ENCODE results near the gene TNIK. TPM values are rescaled to one million over a fixed set of nuclear protein-coding genes. Genes with fewer than 3 reads are reported as not detected.
A peak's percentile ranks its signal among the peaks of the same experiment; 100 is the strongest.

Gene TNIK
- total and polyA plus RNA-seq, 2 of the 13 experiments (the other 11 are each of a cell fraction or from before 2014, with no cell fraction given), result 0.15 to 0.22 TPM

- no peak for TF ChIP-seq ZC3H4 (CRISPR knock-in tag; IDR thresholded peaks at IDR 0.05; ENCODE audit: borderline replicate concordance)
- peak; percentile 93 for TF ChIP-seq THRA (CRISPR knock-in tag; IDR thresholded peaks at IDR 0.05; ENCODE audit: borderline replicate concordance)
- peak; percentile 99 for TF ChIP-seq SALL1 (CRISPR knock-in tag; IDR thresholded peaks at IDR 0.05)
- no peak for TF ChIP-seq ZNF720 (CRISPR knock-in tag; IDR thresholded peaks at IDR 0.05)
- TF ChIP-seq, protein P1, sequence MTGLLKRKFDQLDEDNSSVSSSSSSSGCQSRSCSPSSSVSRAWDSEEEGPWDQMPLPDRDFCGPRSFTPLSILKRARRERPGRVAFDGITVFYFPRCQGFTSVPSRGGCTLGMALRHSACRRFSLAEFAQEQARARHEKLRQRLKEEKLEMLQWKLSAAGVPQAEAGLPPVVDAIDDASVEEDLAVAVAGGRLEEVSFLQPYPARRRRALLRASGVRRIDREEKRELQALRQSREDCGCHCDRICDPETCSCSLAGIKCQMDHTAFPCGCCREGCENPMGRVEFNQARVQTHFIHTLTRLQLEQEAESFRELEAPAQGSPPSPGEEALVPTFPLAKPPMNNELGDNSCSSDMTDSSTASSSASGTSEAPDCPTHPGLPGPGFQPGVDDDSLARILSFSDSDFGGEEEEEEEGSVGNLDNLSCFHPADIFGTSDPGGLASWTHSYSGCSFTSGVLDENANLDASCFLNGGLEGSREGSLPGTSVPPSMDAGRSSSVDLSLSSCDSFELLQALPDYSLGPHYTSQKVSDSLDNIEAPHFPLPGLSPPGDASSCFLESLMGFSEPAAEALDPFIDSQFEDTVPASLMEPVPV (CRISPR knock-in tag; IDR thresholded peaks at IDR 0.05), result peak; percentile 65; the same call in 1 of the 2 replicates
- peak; percentile 84; the same call in 1 of the 2 replicates for TF ChIP-seq MYPOP (CRISPR knock-in tag; IDR thresholded peaks at IDR 0.05)
- TF ChIP-seq ISL2 (CRISPR knock-in tag; IDR thresholded peaks at IDR 0.05), result peak; percentile 99
- no peak for TF ChIP-seq TEAD2 (CRISPR knock-in tag; IDR thresholded peaks at IDR 0.05)
- peak; percentile 47; the same call in 1 of the 2 replicates for TF ChIP-seq ZNF691 (CRISPR knock-in tag; IDR thresholded peaks at IDR 0.05; ENCODE audit: borderline replicate concordance, low read depth)
- peak; percentile 40; the same call in 1 of the 2 replicates for TF ChIP-seq RFX5 (IDR thresholded peaks at IDR 0.05; ENCODE audit: low read depth, low read length)
- TF ChIP-seq ZNF83 (CRISPR knock-in tag; IDR thresholded peaks at IDR 0.05; ENCODE audit: borderline replicate concordance), result no peak
- TF ChIP-seq SALL2 (CRISPR knock-in tag; IDR thresholded peaks at IDR 0.05), result peak; percentile 63; the same call in 1 of the 2 replicates
- no peak; the same call in 1 of the 2 replicates for TF ChIP-seq ZNF34 (CRISPR knock-in tag; IDR thresholded peaks at IDR 0.05; ENCODE audit: borderline replicate concordance)
- TF ChIP-seq THYN1 (CRISPR knock-in tag; IDR thresholded peaks at IDR 0.05; ENCODE audit: borderline replicate concordance, low read depth), result no peak
- peak; percentile 50; the same call in 1 of the 2 replicates for TF ChIP-seq ELF1 (CRISPR knock-in tag; IDR thresholded peaks at IDR 0.05)
- TF ChIP-seq, protein P2, sequence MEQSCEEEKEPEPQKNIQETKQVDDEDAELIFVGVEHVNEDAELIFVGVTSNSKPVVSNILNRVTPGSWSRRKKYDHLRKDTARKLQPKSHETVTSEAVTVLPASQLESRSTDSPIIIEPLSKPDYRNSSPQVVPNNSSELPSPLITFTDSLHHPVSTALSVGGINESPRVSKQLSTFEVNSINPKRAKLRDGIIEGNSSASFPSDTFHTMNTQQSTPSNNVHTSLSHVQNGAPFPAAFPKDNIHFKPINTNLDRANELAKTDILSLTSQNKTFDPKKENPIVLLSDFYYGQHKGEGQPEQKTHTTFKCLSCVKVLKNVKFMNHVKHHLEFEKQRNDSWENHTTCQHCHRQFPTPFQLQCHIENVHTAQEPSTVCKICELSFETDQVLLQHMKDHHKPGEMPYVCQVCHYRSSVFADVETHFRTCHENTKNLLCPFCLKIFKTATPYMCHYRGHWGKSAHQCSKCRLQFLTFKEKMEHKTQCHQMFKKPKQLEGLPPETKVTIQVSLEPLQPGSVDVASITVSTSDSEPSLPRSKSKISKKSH (CRISPR knock-in tag; IDR thresholded peaks at IDR 0.05; ENCODE audit: borderline replicate concordance), result no peak
- TF ChIP-seq RXRA (CRISPR knock-in tag; IDR thresholded peaks at IDR 0.05), result peak; percentile 90; the same call in 1 of the 2 replicates
- TF ChIP-seq, protein P3, sequence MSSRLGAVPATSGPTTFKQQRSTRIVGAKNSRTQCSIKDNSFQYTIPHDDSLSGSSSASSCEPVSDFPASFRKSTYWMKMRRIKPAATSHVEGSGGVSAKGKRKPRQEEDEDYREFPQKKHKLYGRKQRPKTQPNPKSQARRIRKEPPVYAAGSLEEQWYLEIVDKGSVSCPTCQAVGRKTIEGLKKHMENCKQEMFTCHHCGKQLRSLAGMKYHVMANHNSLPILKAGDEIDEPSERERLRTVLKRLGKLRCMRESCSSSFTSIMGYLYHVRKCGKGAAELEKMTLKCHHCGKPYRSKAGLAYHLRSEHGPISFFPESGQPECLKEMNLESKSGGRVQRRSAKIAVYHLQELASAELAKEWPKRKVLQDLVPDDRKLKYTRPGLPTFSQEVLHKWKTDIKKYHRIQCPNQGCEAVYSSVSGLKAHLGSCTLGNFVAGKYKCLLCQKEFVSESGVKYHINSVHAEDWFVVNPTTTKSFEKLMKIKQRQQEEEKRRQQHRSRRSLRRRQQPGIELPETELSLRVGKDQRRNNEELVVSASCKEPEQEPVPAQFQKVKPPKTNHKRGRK (CRISPR knock-in tag; IDR thresholded peaks at IDR 0.05), result no peak
- TF ChIP-seq ZNF776 (CRISPR knock-in tag; IDR thresholded peaks at IDR 0.05), result no peak
These were observed 415.1 kb downstream of the TNIK start (continued) for GRCh38 chr3:171044835-171045793.

Data from HepG2 (cell line).